Stimulated activated CD4-positive, alpha-beta T cell treated with anti-CD3 and anti-CD28 coated beads, Interleukin-4, amount 100 ng/mL, for 48 hours (primary cell): ENCODE data around the gene OR10G2.
"Not testable (repeated sequence)": the region's sequence is repeated elsewhere in the genome, so short reads cannot be mapped to it uniquely, and the experiment has no call there.

ENCODE experiments used
- DNase-seq, 2 donors: peaks; one replicate each; pipeline ENCODE4 v3.0.0-alpha.2; 2020; ENCODE audit warnings: low read depth in 2 of 2

OR10G2 gene, protein sequence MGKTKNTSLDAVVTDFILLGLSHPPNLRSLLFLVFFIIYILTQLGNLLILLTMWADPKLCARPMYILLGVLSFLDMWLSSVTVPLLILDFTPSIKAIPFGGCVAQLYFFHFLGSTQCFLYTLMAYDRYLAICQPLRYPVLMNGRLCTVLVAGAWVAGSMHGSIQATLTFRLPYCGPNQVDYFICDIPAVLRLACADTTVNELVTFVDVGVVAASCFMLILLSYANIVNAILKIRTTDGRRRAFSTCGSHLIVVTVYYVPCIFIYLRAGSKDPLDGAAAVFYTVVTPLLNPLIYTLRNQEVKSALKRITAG

GRCh38 chr14:21634840-21635239 lies at the start of gene OR10G2:
Gene OR10G2 (minus strand): TSS chr14:21634940. CDS start chr14:21634842, 98 bp downstream.
- no peak for DNase-seq

DNA sequence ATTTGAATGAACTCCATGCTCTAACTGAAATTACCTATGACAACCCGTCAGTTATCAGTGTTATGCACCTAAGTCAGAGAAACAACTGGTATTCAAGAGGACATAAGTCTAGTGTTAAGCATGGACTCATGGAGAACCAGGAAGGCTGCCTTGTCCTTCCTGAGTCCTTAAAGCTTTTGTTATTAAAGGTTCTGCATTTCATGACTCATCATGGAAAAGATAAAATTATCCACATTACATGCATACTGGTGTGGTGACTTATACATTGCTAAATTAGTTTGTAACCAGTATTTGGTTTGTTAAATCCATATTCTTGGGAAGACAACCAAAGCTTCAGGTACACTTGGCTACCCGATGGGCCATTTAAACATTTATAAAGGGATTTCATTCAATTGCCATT lies 45.3 kb upstream of the OR10G2 start:
- no peak for DNase-seq

DNA sequence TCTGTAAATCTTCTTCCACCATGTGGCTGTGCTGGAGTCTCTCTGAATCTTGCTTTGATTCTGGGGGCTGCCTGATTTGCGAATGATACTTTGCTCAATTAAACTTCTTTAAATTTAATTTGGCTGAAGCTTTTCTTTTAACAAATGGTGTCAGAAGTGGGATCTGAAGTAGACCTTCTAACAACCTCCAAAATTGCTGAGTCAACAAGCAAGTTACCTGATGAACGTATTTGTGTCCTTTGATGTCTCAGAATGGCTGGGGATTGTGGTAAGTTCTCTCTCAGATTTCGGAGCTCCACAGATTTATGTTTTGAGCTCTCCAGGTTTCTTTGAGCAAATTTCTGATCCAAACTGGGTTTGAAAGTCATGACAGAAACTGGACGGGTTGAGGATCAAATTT lies 40.8 kb upstream of the OR10G2 start:
- DNase-seq = no peak

- DNase-seq = no peak
Measured at GRCh38 chr14:21673718-21674117, 39.0 kb upstream of the OR10G2 start, which contains the start of gene OR4E1. Gene OR4E1 (minus strand): TSS chr14:21673818. CDS start chr14:21670935, 2,883 bp downstream.

GRCh38 chr14:21672116-21672515 lies 37.4 kb upstream of the OR10G2 start:
- DNase-seq = no peak

GRCh38 chr14:21671371-21671770 lies 36.6 kb upstream of the OR10G2 start:
- DNase-seq = no peak

DNA sequence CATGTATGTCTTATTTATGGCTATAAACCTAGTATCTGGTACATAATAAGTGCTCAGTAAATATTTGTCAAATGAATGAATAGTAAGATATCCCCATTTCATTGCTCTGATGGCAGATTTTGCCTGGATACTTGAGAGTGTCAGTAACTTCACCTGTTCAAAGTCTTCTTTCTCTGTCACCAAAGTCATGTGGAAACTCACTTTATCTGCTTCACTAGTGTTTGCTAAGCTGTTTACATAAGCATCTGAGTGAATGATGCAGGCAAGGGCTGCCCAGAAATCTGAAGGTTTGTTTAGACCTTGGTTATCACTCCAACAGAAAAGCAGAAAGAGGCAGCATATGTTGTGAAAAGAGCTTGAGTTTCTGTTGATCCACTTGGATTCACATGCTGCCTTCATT lies 34.5 kb upstream of the OR10G2 start:
- DNase-seq = no peak

- DNase-seq = no peak
Measured at GRCh38 chr14:21668377-21668776, 33.6 kb upstream of the OR10G2 start.

DNA sequence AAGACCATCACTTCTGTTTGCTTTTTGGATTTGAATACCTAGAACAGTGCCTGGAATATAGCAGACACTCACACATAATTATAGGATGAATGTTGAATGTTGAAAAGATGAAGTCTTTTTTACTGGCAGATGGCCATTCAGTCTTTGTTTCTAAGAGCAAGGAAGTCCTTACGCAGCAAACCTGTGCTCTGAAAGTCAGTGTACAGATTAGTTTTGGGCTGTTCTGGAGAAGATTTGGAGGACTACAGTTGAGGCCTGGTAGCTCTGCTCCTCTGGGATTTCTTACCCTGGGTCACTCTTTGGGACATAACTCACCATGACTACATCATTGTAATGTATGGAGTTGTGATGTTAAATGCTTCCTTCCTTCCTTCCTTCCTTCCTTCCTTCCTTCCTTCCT lies 22.2 kb upstream of the OR10G2 start:
- DNase-seq = no peak

GRCh38 chr14:21654215-21654614 lies 19.5 kb upstream of the OR10G2 start:
- no peak for DNase-seq

DNA sequence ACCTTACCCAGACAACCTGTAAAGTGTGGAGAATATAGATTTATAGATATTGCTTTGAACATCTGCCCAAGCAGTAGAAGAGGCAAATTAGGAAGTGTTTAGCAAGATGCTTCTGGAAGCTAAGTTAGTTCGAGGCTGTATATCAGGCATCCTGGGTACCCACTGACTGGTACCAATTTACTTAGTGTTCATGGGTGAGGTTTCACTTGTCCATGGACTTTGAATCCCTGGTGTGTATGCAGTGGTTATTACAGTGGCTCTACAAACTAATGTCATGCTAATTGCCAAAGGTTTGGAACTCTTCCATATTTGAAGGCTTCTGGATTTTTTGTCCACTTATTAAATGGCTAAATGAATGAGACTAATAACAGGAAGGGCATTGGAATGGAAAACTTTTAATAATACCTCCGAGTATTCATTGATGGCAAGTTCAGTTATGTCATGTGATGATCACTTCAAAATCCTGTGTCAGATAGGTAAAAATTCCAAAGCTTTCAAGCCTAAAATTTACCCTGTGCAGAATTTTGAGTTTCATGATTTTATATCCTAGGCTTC lies 18.7 kb upstream of the OR10G2 start, which contains the start of gene OR4E2:
OR4E2 (plus strand) TSS at position 505 of the 555 bp plus-strand sequence. CDS start 11,248 bp downstream, outside the sequence.
- DNase-seq = no peak

- DNase-seq = no peak
Measured at GRCh38 chr14:21652209-21652808, 17.6 kb upstream of the OR10G2 start.

DNA sequence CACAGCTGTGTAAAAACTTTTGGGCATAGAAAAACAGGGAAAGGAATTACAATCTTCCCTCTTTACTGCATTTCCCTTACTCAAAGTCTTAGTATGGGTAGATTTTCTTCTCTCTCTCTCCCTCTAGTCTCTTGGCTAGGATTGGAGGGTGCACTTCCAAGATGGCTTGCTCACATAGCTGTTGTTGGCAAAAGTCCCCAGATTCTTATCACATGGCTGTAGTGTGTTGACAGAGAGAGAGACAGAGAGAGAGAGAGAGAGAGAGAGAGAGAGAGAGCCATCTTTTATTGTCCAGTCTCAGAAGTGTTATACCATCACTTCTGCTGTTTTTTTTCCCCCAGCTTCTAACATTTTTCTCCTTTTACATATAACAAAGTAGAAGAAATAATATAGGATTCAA lies 12.6 kb upstream of the OR10G2 start:
- no peak for DNase-seq

DNA sequence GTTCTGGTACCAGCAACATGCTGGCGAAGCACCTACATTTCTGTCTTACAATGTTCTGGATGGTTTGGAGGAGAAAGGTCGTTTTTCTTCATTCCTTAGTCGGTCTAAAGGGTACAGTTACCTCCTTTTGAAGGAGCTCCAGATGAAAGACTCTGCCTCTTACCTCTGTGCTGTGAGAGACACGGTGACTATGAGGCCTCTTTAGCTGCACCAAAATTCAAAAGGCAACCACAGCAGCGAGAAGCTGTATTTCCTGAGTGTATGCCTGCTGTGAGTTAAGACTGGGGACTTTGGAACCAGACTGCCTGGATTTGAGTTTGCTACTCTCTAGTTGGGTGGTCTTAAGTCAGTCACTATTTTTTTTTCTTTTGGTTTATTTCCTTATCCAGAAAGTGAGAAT lies 8.7 kb upstream of the OR10G2 start:
- DNase-seq = no peak

GRCh38 chr14:21642683-21643082 lies 7.9 kb upstream of the OR10G2 start:
- DNase-seq = no peak

DNA sequence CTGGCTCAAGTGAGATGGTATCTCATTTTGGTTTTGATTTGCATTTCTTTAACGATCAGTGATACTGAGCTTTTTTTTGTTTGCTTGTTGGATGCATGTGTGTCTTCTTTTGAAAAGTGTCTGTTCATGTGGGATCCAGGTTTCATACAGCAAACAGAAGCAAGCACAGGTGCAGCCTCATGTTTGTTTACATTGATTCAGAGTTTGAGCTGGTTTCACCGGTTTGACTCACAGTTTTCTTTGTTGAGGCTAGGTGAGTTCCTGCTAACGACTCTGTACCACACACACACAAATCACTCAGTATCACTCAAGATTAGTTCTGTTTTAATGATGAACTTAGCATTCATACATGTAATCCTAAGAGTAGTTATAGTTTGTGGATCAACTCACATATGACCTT lies 3.7 kb downstream of the OR10G2 start:
- DNase-seq = no peak

DNA sequence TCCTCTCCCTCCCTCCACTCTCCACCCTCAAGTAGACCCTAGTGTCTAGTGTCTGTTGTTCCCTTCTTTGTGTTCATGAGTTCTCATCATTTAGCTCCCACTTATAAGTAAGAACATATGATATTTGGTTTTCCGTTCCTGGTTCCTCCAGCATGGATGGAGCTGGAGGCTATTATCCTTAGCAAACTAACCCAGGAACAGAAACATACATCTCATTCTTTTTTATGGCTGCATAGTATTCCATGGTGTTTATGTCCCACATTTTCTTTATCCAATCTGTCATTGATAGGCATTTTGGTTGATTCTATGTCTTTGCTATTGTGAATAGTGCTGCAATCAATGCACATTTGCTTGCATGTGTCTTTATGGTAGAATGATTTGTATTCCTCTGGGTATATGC lies 4.2 kb downstream of the OR10G2 start:
- not testable (repeated sequence) for DNase-seq

- DNase-seq = no peak
Measured at GRCh38 chr14:21626491-21627230, 8.1 kb downstream of the OR10G2 start.

- no peak for DNase-seq
Measured at GRCh38 chr14:21617614-21618013, 17.1 kb downstream of the OR10G2 start.

DNA sequence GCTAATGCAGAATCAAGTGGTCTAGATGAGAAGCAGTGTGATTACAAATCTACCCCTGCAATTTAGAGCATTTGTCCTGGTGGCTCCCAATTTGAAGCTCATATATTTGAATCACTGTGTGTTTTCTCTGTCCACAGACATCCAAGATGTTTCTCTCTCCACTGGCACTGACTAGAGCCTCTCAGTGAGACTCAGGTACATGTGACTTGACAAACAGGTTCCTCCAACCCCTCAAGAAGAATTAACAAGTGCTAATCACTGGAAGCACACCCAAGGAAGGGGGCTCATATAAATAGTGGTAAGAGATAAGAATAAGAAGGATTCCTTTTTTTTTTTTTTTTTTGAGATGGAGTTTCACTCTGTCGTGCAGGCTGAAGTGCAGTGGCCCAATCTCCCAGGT lies 20.5 kb downstream of the OR10G2 start:
- no peak for DNase-seq

DNA sequence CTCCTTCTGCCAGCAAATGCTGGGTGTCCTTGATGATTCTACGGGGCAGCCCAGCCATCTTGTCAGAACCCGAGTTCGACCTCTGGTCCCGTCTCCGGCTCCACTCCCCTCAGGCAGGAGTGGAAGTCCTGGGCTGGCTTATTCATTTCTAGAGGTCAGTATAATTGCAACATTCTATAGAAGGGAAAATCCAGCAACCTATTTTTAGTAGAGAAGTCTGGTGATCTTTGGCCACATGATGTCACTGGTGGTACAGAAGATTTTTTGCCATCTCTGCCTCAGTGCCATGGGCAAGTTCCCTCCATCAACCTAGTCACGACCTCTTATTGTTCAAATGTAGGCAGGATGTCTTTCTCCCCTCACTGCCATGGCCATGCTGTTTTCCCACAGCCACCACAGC lies 22.4 kb downstream of the OR10G2 start:
- no peak for DNase-seq

GRCh38 chr14:21602181-21602580 lies 32.6 kb downstream of the OR10G2 start:
- DNase-seq = not testable (repeated sequence)
